Posterior cingulate gyrus (tissue), 11 donors: ENCODE results near the gene MINDY4.

Experiments used
- DNase-seq, 10 donors: peaks; one replicate each; pipeline versions ENCODE4 v3.0.0 to v3.0.0-alpha.2; 2020 to 2021; ENCODE audit warnings: mixed read lengths in 3 of 10
- intact Hi-C: fragments of 100-400 bp; cut with DNase I; formaldehyde crosslinking; loops from one replicate; pipeline ENCODE4 v1.15.1; 2023

Gene MINDY4

DNA sequence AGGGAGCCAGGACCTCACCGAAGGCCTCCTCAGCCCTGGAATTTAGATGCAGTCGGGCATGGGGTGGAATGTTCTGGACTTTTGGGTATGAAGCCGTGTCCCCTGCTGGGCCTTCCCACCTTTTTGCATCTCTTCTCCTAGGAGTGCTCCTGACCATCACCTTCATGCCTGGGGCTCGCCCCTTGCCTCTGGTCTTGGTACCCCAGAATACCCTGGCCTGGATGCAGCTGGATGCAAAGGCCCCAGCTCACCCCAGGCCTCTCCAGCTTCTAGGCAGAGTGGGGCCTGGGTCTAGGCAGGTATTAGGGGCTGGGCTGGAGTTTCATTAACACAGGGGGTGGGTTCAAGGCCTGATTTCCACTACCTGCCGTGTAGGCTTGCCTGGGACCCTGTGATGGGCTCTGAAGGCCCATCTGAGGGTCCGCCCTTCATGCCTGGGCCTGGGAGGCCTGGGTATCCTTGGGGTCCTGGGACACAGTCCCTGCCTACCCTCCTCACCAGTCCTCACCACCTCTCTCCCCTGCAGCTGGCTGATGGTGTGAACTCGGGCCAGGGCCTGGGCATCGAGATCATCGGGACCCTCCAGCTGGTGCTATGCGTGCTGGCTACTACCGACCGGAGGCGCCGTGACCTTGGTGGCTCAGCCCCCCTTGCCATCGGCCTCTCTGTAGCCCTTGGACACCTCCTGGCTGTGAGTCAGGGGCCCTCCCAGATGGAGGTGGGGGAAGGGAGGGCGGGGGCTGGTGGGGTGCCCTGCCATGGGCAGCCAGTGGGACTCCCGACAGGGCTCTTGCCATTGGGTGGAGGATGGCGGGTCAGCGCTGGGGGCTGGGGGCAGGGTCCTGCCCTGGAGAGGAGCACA, 150.6 kb downstream of the MINDY4 start:
- peak in 9 of 10 donors; percentile 1 to 71 (median 6) for DNase-seq
- intact Hi-C loops, result no loop called here

- intact Hi-C loops, result no loop called here
- peak in 8 of 10 donors; percentile 3 to 70 (median 6) for DNase-seq
Measured at GRCh38 chr7:30922596-30922995, 151.4 kb downstream of the MINDY4 start.

DNA sequence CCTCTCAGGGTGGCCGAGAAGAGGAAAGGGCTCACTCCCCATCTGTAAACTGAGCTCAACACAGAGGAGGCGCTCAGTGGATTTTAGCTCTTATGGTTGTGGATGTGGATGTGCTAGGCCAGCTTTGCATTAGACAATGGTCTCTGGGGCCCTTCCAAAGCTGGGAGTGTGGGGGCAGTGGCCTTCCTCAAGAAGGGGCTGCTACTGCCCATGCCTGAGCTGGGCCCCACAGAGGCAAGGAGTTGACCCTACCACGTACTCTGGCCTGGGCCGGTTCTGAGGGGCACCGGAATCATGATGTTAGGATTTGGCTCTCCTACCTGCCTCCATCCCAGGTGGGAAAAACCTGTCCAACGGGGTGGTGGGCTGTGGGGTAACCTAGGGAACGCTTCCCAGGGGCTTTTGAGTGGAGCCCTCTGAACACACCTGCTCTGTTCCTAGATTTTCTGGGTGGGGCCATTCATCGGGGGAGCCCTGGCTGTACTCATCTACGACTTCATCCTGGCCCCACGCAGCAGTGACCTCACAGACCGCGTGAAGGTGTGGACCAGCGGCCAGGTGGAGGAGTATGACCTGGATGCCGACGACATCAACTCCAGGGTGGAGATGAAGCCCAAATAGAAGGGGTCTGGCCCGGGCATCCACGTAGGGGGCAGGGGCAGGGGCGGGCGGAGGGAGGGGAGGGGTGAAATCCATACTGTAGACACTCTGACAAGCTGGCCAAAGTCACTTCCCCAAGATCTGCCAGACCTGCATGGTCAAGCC, 152.0 kb downstream of the MINDY4 start:
- DNase-seq, result peak in 7 of 10 donors; percentile 2 to 78 (median 8)
- intact Hi-C loops, result no loop called here

DNA sequence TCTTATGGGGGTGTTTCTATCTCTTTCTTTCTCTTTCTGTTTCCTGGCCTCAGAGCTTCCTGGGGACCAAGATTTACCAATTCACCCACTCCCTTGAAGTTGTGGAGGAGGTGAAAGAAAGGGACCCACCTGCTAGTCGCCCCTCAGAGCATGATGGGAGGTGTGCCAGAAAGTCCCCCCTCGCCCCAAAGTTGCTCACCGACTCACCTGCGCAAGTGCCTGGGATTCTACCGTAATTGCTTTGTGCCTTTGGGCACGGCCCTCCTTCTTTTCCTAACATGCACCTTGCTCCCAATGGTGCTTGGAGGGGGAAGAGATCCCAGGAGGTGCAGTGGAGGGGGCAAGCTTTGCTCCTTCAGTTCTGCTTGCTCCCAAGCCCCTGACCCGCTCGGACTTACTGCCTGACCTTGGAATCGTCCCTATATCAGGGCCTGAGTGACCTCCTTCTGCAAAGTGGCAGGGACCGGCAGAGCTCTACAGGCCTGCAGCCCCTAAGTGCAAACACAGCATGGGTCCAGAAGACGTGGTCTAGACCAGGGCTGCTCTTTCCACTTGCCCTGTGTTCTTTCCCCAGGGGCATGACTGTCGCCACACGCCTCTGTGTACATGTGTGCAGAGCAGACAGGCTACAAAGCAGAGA, 152.7 kb downstream of the MINDY4 start:
- peak in 7 of 10 donors; percentile 0 to 63 (median 7) for DNase-seq
- intact Hi-C loops, result no loop called here

- intact Hi-C loops, result no loop called here
- DNase-seq, result peak in 3 of 10 donors; percentile 6 to 35 (median 7)
Measured at GRCh38 chr7:30924624-30925023, 153.4 kb downstream of the MINDY4 start.

GRCh38 chr7:30925117-30925516, 153.9 kb downstream of the MINDY4 start:
- intact Hi-C loops, result no loop called here
- DNase-seq, result peak in 3 of 10 donors; percentile 6 to 45 (median 9)

DNA sequence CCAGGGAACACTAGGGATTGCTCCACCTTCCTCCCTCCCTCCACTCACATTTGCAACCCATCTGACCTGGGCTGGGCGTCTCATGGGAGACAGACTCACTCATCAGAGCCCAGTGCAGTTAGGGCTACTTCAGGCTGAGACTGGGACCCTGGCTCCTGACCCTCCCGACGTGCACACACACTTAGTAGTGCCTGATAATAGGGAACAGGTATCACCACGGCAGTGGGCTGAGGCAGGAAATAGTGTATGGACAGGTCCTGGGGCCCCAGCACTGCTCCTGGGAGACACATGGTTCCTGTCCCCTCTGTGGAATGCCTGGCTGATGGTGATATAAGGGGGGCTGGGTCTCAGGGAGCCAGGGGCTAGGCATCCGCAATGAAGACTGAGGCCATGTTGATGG, 154.7 kb downstream of the MINDY4 start:
- DNase-seq, result peak in 5 of 10 donors; percentile 1 to 62 (median 37)

GRCh38 chr7:30926313-30926712, 155.1 kb downstream of the MINDY4 start:
- DNase-seq, result peak in 4 of 10 donors; percentile 1 to 55 (median 4)
- intact Hi-C loops, result no loop called here

More for the DNA sequence above, 154.7 kb downstream of the MINDY4 start:
- intact Hi-C loops, result no loop called here

DNA sequence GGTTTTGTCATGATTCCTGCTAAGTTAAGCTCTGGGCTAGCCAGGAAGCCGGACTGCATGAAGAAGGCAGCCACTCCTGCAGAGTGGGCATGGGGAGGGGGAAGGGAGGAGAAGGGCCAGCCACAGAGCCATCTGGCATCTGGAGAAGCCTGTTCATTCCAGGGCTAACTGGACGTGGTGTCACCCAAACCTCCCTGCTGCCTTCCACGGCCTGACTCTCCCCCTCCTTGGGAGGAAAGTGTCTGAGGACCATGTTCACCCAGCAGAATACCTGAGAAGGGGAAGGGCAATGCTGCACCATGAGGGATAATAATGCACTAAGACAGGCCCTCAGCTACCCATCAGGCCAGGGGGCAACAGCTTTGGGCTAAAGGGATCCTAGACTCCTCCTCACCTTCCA, 155.8 kb downstream of the MINDY4 start:
- DNase-seq, result peak in 3 of 10 donors; percentile 2 to 66 (median 35)
- intact Hi-C loops, result no loop called here

GRCh38 chr7:30927559-30927958, 156.3 kb downstream of the MINDY4 start:
- DNase-seq, result peak in 3 of 10 donors; percentile 1 to 20 (median 7)
- intact Hi-C loops, result no loop called here

DNA sequence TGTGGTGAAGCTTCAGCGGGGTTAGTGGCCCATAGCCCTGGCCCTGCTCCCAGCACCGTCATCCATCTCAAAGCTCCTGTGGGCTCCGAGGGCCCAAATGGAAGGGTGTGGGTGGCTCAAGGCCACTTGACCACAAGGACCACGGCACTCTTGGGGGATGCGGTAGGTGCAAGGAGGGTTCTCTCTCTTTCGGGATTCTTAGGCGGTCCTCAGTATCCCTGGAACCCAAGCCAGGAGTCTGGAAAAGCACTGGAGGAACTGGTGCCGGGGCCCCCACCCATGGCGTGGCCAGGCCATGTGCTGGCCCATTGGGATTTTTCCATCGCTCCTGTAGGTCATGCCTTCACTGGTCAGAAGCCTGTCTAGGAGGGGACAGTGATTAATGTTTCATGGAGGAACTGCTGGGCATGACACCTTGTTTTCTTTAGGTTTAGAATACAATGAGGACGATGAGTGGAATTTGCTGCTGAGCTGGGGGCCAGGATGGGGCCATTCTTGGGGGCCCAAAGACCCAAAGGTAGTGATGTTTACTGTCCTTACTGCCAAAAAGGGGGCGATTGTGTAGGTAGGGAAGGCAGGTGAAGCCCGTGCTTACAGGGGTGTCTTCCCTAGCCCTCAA, 157.1 kb downstream of the MINDY4 start:
- intact Hi-C loops, result no loop called here
- DNase-seq, result peak in 5 of 10 donors; percentile 2 to 50 (median 34)

GRCh38 chr7:30929686-30930085, 158.5 kb downstream of the MINDY4 start:
- intact Hi-C loops, result no loop called here
- DNase-seq, result peak in 2 of 10 donors; percentile 1 to 27

DNA sequence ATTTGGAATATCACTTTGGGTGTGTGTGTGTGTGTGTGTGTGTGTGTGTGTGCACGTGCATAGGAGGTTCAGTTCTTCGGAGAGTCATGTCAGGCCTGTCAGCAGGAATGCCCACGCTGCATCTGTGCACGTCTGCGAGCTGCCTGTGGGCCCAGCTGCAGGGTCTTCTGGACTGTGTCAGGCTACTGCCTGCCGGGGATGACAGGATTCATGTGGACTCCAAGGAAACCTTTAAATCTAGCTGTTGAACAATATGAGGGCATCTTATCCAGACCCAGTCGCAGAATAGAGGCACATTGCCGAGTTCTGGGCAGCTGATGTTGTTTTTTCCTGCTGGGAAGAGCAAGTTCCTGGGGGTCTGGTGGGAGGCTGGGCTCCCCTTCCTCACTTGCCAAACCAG, 159.4 kb downstream of the MINDY4 start:
- intact Hi-C loops, result no loop called here
- peak in 2 of 10 donors; percentile 55 to 56 for DNase-seq

DNA sequence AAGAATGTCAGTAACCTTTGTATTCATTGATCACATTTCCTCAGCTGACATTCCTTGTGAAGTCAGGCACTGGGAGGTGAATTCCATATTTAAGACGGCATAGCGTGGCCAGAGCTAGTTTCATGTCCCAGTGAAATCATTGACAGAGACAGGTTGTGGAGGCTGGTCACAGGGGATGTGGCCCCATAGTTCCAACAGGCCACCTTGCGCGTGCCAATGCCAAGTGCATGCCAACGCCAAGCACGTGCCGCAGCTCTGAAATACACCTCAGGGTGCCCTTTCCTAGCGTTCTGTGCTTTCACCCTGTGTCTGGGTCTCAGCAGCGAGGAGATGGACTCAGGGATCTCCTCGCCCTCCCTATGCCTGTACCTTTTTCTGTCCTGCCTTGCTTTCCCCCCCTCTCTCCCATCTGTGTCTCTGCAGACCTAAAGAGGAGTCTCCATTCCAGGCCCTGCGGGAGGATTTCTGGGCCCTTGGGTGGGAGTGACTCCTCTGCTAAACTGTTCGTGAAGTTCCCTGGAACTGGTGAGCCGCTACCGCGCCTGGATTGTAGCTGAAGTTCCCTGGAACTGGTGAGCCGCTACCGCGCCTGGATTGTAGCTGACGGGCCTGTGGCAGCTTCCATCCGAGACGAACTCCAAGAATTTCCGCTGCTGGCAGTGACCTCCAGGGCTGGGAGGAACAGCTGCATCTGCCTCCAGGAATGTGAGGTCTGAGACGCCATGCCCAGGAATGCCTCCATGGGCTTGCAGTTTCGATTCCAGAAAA, 160.1 kb downstream of the MINDY4 start:
- intact Hi-C loops, result no loop called here

DNA sequence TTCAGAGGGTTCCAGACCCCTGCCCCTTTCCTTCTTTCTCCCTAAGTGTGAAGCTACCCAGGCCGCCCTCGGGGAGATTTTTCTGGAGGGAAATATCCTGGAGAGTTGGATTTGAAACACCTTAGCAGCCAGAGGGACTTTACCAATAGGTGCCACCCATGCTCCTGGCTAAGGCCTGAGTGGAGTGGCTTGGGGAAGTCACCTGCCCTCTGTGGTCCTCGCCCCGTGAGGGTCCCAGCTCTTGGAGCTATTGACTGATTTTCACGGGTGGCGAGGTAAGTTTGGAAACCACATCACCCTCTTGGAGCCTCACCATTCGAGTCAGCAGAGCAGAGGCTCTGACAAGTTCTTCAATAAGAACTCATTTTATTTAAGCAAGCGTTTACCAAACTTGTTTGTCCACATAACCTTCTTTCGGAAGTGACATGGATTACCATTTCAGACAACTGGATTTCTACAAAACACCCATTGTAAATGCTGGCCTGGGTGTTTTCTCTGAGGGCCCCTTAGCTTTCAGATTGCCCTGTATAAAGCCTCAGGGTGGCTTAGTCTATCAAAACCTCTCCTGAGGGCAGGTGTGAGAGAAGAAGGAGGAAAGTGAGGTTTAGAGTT, 160.8 kb downstream of the MINDY4 start:
- DNase-seq, result no peak
- intact Hi-C loops, result no loop called here

More for the DNA sequence above, 160.1 kb downstream of the MINDY4 start:
- DNase-seq, result peak in 3 of 10 donors; percentile 55 to 77 (median 61)

- peak in 3 of 10 donors; percentile 64 to 81 (median 75) for DNase-seq
- intact Hi-C loops, result no loop called here
Measured at GRCh38 chr7:30932562-30932961, 161.3 kb downstream of the MINDY4 start.

GRCh38 chr7:30933124-30933974, 162.1 kb downstream of the MINDY4 start:
- intact Hi-C loops, result no loop called here

GRCh38 chr7:30934225-30934624, 163.0 kb downstream of the MINDY4 start:
- DNase-seq, result peak in 1 of 10 donors; percentile 46
- intact Hi-C loops, result no loop called here

More at GRCh38 chr7:30933124-30933974, 162.1 kb downstream of the MINDY4 start:
- DNase-seq, result peak in 2 of 10 donors; percentile 63 to 74
